Colonic mucosa (tissue), 4 donors: ENCODE measurements around the gene STAT6. TPM values are rescaled to one million over a fixed set of nuclear protein-coding genes. Genes with fewer than 3 reads are reported as not detected.

Experiments
- DNase-seq: peaks from one replicate; pipeline ENCODE4 v3.0.0-alpha.2; 2020
- H3K27ac ChIP-seq: fragments of 200-600 bp; one replicate; pipeline ENCODE4 v1.8.0; 2021
- H3K27me3 ChIP-seq: fragments of 200-600 bp; one replicate; pipeline ENCODE4 v1.8.0; 2021
- H3K36me3 ChIP-seq: fragments of 200-600 bp; one replicate; pipeline ENCODE4 v1.8.0; 2021
- H3K4me1 ChIP-seq: fragments of 200-600 bp; one replicate; pipeline ENCODE4 v1.8.0; 2021; ENCODE audit warnings: mild to moderate bottlenecking
- H3K4me3 ChIP-seq: fragments of 200-600 bp; one replicate; pipeline ENCODE4 v1.8.0; 2021
- H3K9ac ChIP-seq, 2 donors: one replicate each; pipeline ENCODE4 v1.7.0; 2013; ENCODE audit warnings: control low read depth in 2 of 2, low read depth in 2 of 2, low read length in 2 of 2
- H3K9me3 ChIP-seq: fragments of 200-600 bp; one replicate; pipeline ENCODE4 v1.8.0; 2021
- intact Hi-C: fragments of 100-400 bp; cut with DNase I; formaldehyde crosslinking; loops from one replicate; pipeline ENCODE4 v1.14.1; 2022
- total RNA-seq, 2 donors: library from RNA; stranded (reverse); fragmentation: NEBNext Ultra II Directional in 1 of 2; extraction: Animal tissue kit (Norgen Biotek cat#: 25700) in 1 of 2; gene quantifications; one replicate each; pipeline ENCODE4 v1.2.1, GENCODE V29; 2021
- TF ChIP-seq, protein P1 (sequence below): fragments of 200-600 bp; IDR thresholded peaks from one replicate; pipeline ENCODE4 v1.8.0; 2022; ENCODE audit warnings: antibody characterized with exemption, mild to moderate bottlenecking
- donor health status: healthy.
- donor health status: DM: no; HTN: no; CAD: no.
- donor health status: DM: no; HTN: no; CAD: no.

The STAT6 gene
- total RNA-seq, 2 donors from 2014 or later = 161 to 181 TPM

- Histone ChIP-seq H3K27me3 (no peaks in the 10 kb centered on the region), H3K4me3 (no peak overlapping the region), H3K36me3 (peaks cover 14% of the 10 kb centered on the region), H3K4me1 (peaks cover 30% of the 10 kb centered on the region), H3K27ac (no peak overlapping the region), H3K9ac (no peak overlapping the region), H3K9me3 (no peaks in the 10 kb centered on the region)
- intact Hi-C loops = no loop called here
- DNase-seq = no peak
- TF ChIP-seq, protein P1, sequence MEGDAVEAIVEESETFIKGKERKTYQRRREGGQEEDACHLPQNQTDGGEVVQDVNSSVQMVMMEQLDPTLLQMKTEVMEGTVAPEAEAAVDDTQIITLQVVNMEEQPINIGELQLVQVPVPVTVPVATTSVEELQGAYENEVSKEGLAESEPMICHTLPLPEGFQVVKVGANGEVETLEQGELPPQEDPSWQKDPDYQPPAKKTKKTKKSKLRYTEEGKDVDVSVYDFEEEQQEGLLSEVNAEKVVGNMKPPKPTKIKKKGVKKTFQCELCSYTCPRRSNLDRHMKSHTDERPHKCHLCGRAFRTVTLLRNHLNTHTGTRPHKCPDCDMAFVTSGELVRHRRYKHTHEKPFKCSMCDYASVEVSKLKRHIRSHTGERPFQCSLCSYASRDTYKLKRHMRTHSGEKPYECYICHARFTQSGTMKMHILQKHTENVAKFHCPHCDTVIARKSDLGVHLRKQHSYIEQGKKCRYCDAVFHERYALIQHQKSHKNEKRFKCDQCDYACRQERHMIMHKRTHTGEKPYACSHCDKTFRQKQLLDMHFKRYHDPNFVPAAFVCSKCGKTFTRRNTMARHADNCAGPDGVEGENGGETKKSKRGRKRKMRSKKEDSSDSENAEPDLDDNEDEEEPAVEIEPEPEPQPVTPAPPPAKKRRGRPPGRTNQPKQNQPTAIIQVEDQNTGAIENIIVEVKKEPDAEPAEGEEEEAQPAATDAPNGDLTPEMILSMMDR = no peak
Observed at GRCh38 chr12:57142727-57143126, 31.6 kb upstream of the STAT6 start.

DNA sequence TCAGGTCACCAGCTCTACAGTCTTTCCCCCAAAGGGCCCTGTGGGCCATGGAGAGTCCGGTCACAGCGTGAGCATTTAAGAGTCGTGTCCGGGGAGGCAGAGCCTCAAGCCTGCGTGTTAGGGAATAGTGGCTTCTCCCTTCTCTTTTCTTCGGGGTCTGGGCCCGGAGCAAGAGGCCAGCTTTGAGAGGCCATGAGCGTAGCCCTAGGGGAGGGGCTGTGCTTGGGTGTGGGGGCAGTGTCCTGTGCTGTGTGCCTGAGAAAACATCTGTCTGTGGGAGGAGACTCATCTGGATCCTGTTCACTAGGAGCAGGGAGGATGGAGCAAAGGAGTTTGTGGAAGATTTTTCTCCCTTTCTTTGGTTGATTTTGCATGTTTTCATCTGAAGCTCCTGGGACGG lies 31.0 kb upstream of the STAT6 start:
- DNase-seq = no peak
- TF ChIP-seq, protein P1 = no peak
- H3K9me3 ChIP-seq = no peaks in the 10 kb centered on the region
- H3K4me3 ChIP-seq = no peak overlapping the region
- no peaks in the 10 kb centered on the region for H3K27me3 ChIP-seq
- intact Hi-C loops = no loop called here
- H3K4me1 ChIP-seq = peaks cover 24% of the 10 kb centered on the region
- H3K9ac ChIP-seq = no peak overlapping the region
- H3K36me3 ChIP-seq = peaks cover 14% of the 10 kb centered on the region
- H3K27ac ChIP-seq = no peak overlapping the region

- Histone ChIP-seq H3K4me1 (peaks cover 17% of the 10 kb centered on the region), H3K9me3 (no peaks in the 10 kb centered on the region), H3K9ac (no peak overlapping the region), H3K4me3 (no peak overlapping the region), H3K36me3 (peaks cover 14% of the 10 kb centered on the region), H3K27me3 (no peaks in the 10 kb centered on the region), H3K27ac (no peak overlapping the region)
- intact Hi-C loops = no loop called here
- TF ChIP-seq, protein P1 = no peak
- DNase-seq = no peak
Observed at GRCh38 chr12:57141249-57141648, 30.1 kb upstream of the STAT6 start.

DNA sequence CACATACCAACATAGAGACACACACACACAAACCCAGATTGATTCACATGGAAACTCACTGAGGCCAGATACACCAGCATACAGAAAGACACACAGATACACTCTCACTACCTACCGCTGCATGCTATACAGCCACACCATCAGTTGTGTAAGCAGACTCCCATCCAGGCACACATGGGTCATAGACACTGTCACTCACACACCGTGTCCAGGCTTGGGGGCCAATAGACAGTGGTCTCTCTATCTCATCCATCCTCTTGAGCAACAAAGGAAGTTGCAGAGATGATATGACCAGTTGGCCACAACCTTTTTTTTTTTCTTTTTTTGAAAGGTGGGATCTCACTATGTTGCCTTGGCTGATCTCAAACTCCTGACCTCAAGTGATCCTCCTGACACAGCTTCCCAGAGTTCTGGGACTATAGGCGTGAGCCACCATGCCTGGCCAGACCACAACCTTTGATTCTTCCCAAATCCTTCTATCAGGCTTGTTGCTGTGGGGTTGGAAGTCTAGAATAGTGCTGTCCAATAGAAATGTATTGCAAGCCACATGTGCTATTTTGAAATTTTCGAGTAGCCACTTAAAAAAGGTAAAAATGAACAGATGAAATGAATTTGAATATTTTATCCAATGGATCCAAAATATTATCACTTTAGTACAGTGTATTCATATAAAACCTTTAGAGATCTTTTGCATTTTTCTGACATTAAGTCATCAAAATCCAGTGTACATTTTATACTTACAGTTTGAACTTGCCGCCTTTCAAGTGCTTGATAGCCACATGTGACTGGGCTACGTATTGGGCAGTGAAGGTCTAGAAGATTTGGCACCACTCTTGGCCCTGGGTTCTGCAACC lies 28.9 kb upstream of the STAT6 start:
- Histone ChIP-seq H3K4me1 (peaks cover 10% of the 10 kb centered on the region), H3K4me3 (no peak overlapping the region), H3K9ac (no peak overlapping the region), H3K27me3 (no peaks in the 10 kb centered on the region), H3K36me3 (peaks cover 14% of the 10 kb centered on the region), H3K27ac (peak overlapping the region; percentile 41), H3K9me3 (no peaks in the 10 kb centered on the region)
- DNase-seq = no peak
- TF ChIP-seq, protein P1 = no peak
- intact Hi-C loops = no loop called here

DNA sequence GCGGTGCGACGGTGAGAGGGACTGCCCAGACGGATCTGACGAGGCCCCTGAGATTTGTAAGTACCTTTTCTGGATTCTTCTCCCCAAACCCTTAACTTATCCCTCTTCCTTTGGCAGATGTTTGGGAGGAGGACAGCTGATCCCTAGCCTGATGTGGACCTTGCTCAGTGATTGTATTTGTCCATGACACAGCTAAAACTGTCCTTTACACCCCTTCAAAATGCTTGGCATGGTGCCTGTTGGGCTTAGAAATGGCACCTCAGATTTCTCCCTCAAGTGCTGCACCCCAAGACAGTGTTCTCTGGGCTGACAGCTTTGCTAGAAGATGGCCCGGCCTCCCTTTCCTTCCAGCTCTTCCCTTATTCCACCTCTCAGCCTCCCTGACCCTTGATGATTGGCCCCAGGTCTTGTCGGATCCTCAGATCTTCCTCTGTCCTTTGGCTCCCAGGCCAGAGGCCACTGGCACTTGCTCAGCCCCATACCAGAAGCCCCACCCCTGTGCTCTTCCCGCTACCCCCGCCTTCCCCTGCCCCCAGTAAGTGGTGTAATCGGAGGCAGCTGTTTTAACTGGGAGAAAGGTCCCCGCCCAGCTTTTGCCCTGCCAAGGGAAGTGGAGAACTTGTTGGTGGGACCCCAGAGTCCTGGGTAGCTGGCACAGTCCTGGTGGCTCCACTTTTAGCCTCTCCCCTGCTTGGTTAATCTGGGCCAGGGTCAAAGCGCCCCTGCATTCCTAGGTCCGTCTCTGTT lies 27.5 kb upstream of the STAT6 start:
- H3K27me3 ChIP-seq = no peaks in the 10 kb centered on the region
- intact Hi-C loops = no loop called here
- peak overlapping the region; percentile 35 to 64 for H3K9ac ChIP-seq
- H3K36me3 ChIP-seq = peaks cover 14% of the 10 kb centered on the region
- no peak overlapping the region for H3K4me3 ChIP-seq
- H3K27ac ChIP-seq = peak overlapping the region; percentile 41
- peaks cover 10% of the 10 kb centered on the region for H3K4me1 ChIP-seq
- TF ChIP-seq, protein P1 = no peak
- peak; percentile 86 for DNase-seq
- no peaks in the 10 kb centered on the region for H3K9me3 ChIP-seq
